SKM-1 (cell line): ENCODE results near the gene PDAP1.
"Not testable (repeated sequence)": the region's sequence is repeated elsewhere in the genome, so short reads cannot be mapped to it uniquely, and the experiment has no call there.

ENCODE experiments used
- DNase-seq: peaks from one replicate; lab custom pipeline; 2025; ENCODE audit not compliant: unreplicated experiment; lab: John Stamatoyannopoulos, UW

The PDAP1 gene

GRCh38 chr7:99357701-99358490 is 50.5 kb downstream of the PDAP1 start:
- DNase-seq: no peak

- no peak for DNase-seq
These were observed 53.3 kb downstream of the PDAP1 start for GRCh38 chr7:99355098-99355497.

GRCh38 chr7:99352247-99352646 is 56.1 kb downstream of the PDAP1 start:
- DNase-seq: no peak

- not testable (repeated sequence) for DNase-seq
These were observed 57.8 kb downstream of the PDAP1 start for GRCh38 chr7:99350641-99351040.
